GM23338 (cell line): Measurements from ENCODE around the gene SEMA4C. TPM values are rescaled to one million over a fixed set of nuclear protein-coding genes. Genes with fewer than 3 reads are reported as not detected.

Source experiments
- ATAC-seq: fragments of 200-7000 bp; cut with Tn5 transposase; 3 replicates; pipeline ENCODE4 v1.9.1; 2020
- DNase-seq: peaks from one replicate; pipeline ENCODE4 v3.0.0-alpha.2; 2015; ENCODE audit warnings: low spot score
- H2AFZ ChIP-seq: fragments of 200-600 bp; sonication (generic); 2 replicates; pipeline ENCODE4 v1.8.0; 2016; ENCODE audit warnings: antibody characterized with exemption, mild to moderate bottlenecking, moderate library complexity
- H3F3A ChIP-seq: fragments of 200-600 bp; sonication (generic); replicated peaks from 2 replicates; pipeline ENCODE4 v1.8.0; 2017; ENCODE audit warnings: antibody characterized with exemption, mixed run types, low read depth
- H3K27ac ChIP-seq: fragments of 200-600 bp; sonication (generic); 2 replicates; pipeline ENCODE4 v1.6.1; 2016; ENCODE audit warnings: low read depth
- H3K27me3 ChIP-seq: fragments of 200-600 bp; sonication (generic); 2 replicates; pipeline ENCODE4 v1.8.0; 2016; ENCODE audit warnings: mild to moderate bottlenecking, mixed run types, moderate library complexity; ENCODE audit not compliant: insufficient read depth
- H3K36me3 ChIP-seq: fragments of 200-600 bp; sonication (generic); 2 replicates; pipeline ENCODE4 v1.8.0; 2016; ENCODE audit warnings: mild to moderate bottlenecking; ENCODE audit not compliant: insufficient read depth
- H3K4me1 ChIP-seq: fragments of 200-600 bp; sonication (generic); 2 replicates; pipeline ENCODE4 v1.8.0; 2016; ENCODE audit warnings: mild to moderate bottlenecking, moderate library complexity; ENCODE audit not compliant: insufficient read depth
- H3K4me2 ChIP-seq: fragments of 200-600 bp; sonication (generic); 2 replicates; pipeline ENCODE4 v1.7.1; 2017; ENCODE audit warnings: mixed run types
- H3K4me3 ChIP-seq: fragments of 200-600 bp; sonication (generic); 2 replicates; pipeline ENCODE4 v1.6.1; 2016; ENCODE audit warnings: mixed run types
- H3K79me2 ChIP-seq: fragments of 200-600 bp; sonication (generic); replicated peaks from 2 replicates; pipeline ENCODE4 v1.8.0; 2017; ENCODE audit warnings: mild to moderate bottlenecking; ENCODE audit not compliant: insufficient read depth
- H3K9me2 ChIP-seq: fragments of 200-600 bp; sonication (generic); 2 replicates; pipeline ENCODE4 v1.8.0; 2017; ENCODE audit not compliant: insufficient read depth
- H4K20me1 ChIP-seq: fragments of 200-600 bp; sonication (generic); replicated peaks from 2 replicates; pipeline ENCODE4 v1.8.0; 2017; ENCODE audit warnings: mild to moderate bottlenecking; ENCODE audit not compliant: insufficient read depth
- H3K27ac Mint-ChIP-seq: 2 replicates; pipeline ENCODE4 v1.8.0; 2020; ENCODE audit warnings: inconsistent platforms, mild to moderate bottlenecking, moderate library complexity, mixed read lengths
- H3K27me3 Mint-ChIP-seq: 3 replicates; pipeline ENCODE4 v1.8.0; 2022; ENCODE audit warnings: low read depth, mild to moderate bottlenecking, moderate library complexity, mixed read lengths, inconsistent platforms; ENCODE audit not compliant: insufficient read depth, poor library complexity
- H3K36me3 Mint-ChIP-seq: 3 replicates; pipeline ENCODE4 v1.8.0; 2021; ENCODE audit warnings: low read depth, mild to moderate bottlenecking, inconsistent platforms, moderate library complexity, mixed read lengths
- H3K4me1 Mint-ChIP-seq: 3 replicates; pipeline ENCODE4 v1.8.0; 2020; ENCODE audit warnings: mild to moderate bottlenecking, inconsistent platforms, mixed read lengths
- H3K4me3 Mint-ChIP-seq: 3 replicates; pipeline ENCODE4 v1.8.0; 2021; ENCODE audit warnings: moderate library complexity, mild to moderate bottlenecking, inconsistent platforms, mixed read lengths
- H3K9me3 Mint-ChIP-seq: 3 replicates; pipeline ENCODE4 v1.8.0; 2020; ENCODE audit warnings: moderate library complexity, mild to moderate bottlenecking, inconsistent platforms, mixed read lengths
- CREB1 ChIP-seq: fragments of 250-450 bp; sonication (Bioruptor Pico); IDR thresholded peaks from 2 replicates; pipeline ENCODE4 v1.5.0; 2020; ENCODE audit warnings: low read depth, mild to moderate bottlenecking, moderate library complexity
- EZH2 ChIP-seq: fragments of 200-600 bp; sonication (generic); IDR thresholded peaks from one replicate; pipeline ENCODE4 v1.8.0; 2017; ENCODE audit warnings: antibody characterized with exemption, mild to moderate bottlenecking, low read depth; ENCODE audit not compliant: unreplicated experiment
- EZH2phosphoT487 ChIP-seq: fragments of 200-600 bp; sonication (generic); IDR thresholded peaks from one replicate; pipeline ENCODE4 v1.8.1; 2018; ENCODE audit warnings: antibody characterized with exemption; ENCODE audit not compliant: unreplicated experiment
- JUNB ChIP-seq: IDR thresholded peaks from one replicate; pipeline ENCODE4 v1.6.1; 2016; ENCODE audit warnings: antibody characterized with exemption; ENCODE audit not compliant: unreplicated experiment
- POLR2AphosphoS5 ChIP-seq: IDR thresholded peaks from 2 replicates; pipeline ENCODE4 v1.6.1; 2016; ENCODE audit warnings: antibody characterized with exemption, low read depth
- ZNF114 ChIP-seq: fragments of 250-450 bp; sonication (Bioruptor Pico); IDR thresholded peaks from 2 replicates; pipeline ENCODE4 v1.5.0; 2020; ENCODE audit warnings: mild to moderate bottlenecking, moderate library complexity
- ZNF331 ChIP-seq: fragments of 250-450 bp; sonication (Bioruptor Pico); IDR thresholded peaks from 2 replicates; pipeline ENCODE4 v1.5.0; 2020; ENCODE audit warnings: low read depth, mild to moderate bottlenecking, moderate library complexity
- polyA plus RNA-seq: library from polyadenylated mRNA; unstranded; fragments of >200 nt; fragmentation: Nextera tagmentation; extraction: Ambion mirVana; gene quantifications from 2 replicates; pipeline ENCODE4 v1.2.1, GENCODE V29; 2016
- total RNA-seq: library from RNA; depleted of rRNA; stranded (reverse); fragments of >200 nt; shearing (Covaris generic); gene quantifications from 2 replicates; pipeline ENCODE4 v1.2.3, GENCODE V29; 2014
- TF ChIP-seq, protein P1 (sequence below), 2 experiments: fragments of 200-600 bp in 1 of 2; sonication (generic) in 1 of 2; conservative IDR thresholded peaks; 2 replicates each; pipeline versions ENCODE4 v1.5.1 to v1.6.1; 2016 to 2017; ENCODE audit warnings: antibody characterized with exemption in 2 of 2, low read depth in 2 of 2, mild to moderate bottlenecking in 2 of 2, moderate library complexity in 1 of 2
- TF ChIP-seq, protein P2 (sequence below): IDR thresholded peaks from 2 replicates; pipeline ENCODE4 v1.6.1; 2016; ENCODE audit warnings: antibody characterized with exemption
- TF ChIP-seq, protein P3 (sequence below): IDR thresholded peaks from one replicate; pipeline ENCODE4 v1.6.1; 2018; ENCODE audit warnings: antibody characterized with exemption; ENCODE audit not compliant: unreplicated experiment

Gene SEMA4C
- total and polyA plus RNA-seq, 2 experiments from 2014 or later = 16.8 to 80.7 TPM

DNA sequence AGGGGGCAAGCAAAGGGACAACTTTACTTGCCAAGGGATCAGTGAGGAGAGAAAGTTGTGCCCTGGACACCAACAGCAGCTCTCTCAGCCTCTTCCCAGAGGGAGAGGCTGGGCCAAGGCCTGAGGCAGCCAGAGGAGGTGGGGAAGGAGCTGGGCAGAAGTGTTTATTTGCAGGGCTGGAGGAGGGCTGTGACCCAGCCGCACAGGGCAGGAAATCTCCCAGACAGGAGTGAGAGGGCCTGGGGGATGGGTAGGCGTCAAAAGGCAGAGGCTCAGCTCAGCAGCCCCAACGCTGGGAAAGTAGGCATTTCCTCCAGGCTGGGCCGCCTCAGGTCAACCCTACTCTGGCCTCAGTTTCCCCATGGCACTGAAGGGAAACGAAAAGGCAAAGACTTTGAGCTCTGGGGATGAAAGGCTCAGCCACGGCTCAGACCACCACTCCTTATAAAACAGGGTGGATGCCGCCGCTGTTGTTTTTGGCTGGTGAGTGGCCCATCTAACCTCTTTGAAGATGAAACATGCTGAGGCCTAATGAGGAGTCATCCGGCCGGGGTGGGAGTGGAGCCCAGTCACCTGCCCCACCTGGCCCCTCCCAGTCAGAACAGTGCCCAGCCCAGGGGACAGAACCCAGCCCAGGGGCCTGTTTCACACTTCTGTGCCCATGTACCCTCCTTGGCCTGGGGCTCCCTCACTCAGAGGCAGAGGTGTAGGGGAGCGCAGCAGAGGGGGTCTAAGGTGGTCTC is 21.9 kb upstream of the SEMA4C start:
- Histone ChIP-seq H3K4me1 (peaks cover 10% of the 10 kb centered on the region), H3K27me3 (no peaks in the 10 kb centered on the region), H3K36me3 (no peaks in the 10 kb centered on the region), H3F3A (no peaks in the 10 kb centered on the region), H3K9me2 (no peaks in the 10 kb centered on the region), H2AFZ (no peak overlapping the region), H3K4me2 (no peak overlapping the region), H3K79me2 (no peaks in the 10 kb centered on the region), H3K4me3 (no peak overlapping the region), H3K27ac (no peak overlapping the region), H4K20me1 (no peaks in the 10 kb centered on the region)
- Mint-ChIP-seq H3K27me3 (peaks cover 16% of the 10 kb centered on the region), H3K4me3 (no peak overlapping the region; the same call in 2 of the 3 replicates), H3K27ac (peak overlapping the region; percentile 55; the same call in 1 of the 2 replicates), H3K9me3 (no peaks in the 10 kb centered on the region), H3K4me1 (peaks cover 38% of the 10 kb centered on the region), H3K36me3 (no peaks in the 10 kb centered on the region)
- TF ChIP-seq JUNB = no peak
- no peak for TF ChIP-seq ZNF331 (CRISPR knock-in tag)
- TF ChIP-seq, protein P1, sequence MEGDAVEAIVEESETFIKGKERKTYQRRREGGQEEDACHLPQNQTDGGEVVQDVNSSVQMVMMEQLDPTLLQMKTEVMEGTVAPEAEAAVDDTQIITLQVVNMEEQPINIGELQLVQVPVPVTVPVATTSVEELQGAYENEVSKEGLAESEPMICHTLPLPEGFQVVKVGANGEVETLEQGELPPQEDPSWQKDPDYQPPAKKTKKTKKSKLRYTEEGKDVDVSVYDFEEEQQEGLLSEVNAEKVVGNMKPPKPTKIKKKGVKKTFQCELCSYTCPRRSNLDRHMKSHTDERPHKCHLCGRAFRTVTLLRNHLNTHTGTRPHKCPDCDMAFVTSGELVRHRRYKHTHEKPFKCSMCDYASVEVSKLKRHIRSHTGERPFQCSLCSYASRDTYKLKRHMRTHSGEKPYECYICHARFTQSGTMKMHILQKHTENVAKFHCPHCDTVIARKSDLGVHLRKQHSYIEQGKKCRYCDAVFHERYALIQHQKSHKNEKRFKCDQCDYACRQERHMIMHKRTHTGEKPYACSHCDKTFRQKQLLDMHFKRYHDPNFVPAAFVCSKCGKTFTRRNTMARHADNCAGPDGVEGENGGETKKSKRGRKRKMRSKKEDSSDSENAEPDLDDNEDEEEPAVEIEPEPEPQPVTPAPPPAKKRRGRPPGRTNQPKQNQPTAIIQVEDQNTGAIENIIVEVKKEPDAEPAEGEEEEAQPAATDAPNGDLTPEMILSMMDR (conservative IDR thresholded peaks at IDR 0.05; ENCODE audit: low read depth in 2 of 2) = no peak
- no peak for TF ChIP-seq POLR2AphosphoS5
- TF ChIP-seq, protein P2, sequence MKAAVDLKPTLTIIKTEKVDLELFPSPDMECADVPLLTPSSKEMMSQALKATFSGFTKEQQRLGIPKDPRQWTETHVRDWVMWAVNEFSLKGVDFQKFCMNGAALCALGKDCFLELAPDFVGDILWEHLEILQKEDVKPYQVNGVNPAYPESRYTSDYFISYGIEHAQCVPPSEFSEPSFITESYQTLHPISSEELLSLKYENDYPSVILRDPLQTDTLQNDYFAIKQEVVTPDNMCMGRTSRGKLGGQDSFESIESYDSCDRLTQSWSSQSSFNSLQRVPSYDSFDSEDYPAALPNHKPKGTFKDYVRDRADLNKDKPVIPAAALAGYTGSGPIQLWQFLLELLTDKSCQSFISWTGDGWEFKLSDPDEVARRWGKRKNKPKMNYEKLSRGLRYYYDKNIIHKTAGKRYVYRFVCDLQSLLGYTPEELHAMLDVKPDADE = no peak
- TF ChIP-seq, protein P3, sequence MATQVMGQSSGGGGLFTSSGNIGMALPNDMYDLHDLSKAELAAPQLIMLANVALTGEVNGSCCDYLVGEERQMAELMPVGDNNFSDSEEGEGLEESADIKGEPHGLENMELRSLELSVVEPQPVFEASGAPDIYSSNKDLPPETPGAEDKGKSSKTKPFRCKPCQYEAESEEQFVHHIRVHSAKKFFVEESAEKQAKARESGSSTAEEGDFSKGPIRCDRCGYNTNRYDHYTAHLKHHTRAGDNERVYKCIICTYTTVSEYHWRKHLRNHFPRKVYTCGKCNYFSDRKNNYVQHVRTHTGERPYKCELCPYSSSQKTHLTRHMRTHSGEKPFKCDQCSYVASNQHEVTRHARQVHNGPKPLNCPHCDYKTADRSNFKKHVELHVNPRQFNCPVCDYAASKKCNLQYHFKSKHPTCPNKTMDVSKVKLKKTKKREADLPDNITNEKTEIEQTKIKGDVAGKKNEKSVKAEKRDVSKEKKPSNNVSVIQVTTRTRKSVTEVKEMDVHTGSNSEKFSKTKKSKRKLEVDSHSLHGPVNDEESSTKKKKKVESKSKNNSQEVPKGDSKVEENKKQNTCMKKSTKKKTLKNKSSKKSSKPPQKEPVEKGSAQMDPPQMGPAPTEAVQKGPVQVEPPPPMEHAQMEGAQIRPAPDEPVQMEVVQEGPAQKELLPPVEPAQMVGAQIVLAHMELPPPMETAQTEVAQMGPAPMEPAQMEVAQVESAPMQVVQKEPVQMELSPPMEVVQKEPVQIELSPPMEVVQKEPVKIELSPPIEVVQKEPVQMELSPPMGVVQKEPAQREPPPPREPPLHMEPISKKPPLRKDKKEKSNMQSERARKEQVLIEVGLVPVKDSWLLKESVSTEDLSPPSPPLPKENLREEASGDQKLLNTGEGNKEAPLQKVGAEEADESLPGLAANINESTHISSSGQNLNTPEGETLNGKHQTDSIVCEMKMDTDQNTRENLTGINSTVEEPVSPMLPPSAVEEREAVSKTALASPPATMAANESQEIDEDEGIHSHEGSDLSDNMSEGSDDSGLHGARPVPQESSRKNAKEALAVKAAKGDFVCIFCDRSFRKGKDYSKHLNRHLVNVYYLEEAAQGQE = no peak
- TF ChIP-seq EZH2phosphoT487 = no peak
- TF ChIP-seq ZNF114 = no peak
- TF ChIP-seq EZH2 = no peak
- TF ChIP-seq CREB1 (CRISPR knock-in tag) = no peak
- ATAC-seq = peak; percentile 12; the same call in 2 of the 3 replicates
- DNase-seq = no peak
